Ovary (tissue), 9 donors: ENCODE measurements around the gene SLC25A52. TPM values are rescaled to one million over a fixed set of nuclear protein-coding genes. Genes with fewer than 3 reads are reported as not detected.
"Not testable (repeated sequence)": the region's sequence is repeated elsewhere in the genome, so short reads cannot be mapped to it uniquely, and the experiment has no call there.

ENCODE experiments used
- DNase-seq, 5 donors: peaks; one replicate each; pipeline ENCODE4 v3.0.0-alpha.2; 2019 to 2020
- H3K27ac ChIP-seq, 2 donors: fragments of 200-600 bp; one replicate each; pipeline versions ENCODE4 v1.5.1 to v1.8.0; 2019 to 2022
- H3K27me3 ChIP-seq: fragments of 200-600 bp; one replicate; pipeline ENCODE4 v1.8.0; 2022
- H3K36me3 ChIP-seq: fragments of 200-600 bp; sonication (generic); one replicate; pipeline ENCODE4 v1.5.1; 2019
- H3K4me1 ChIP-seq: one replicate; pipeline ENCODE4 v1.8.1; 2013; ENCODE audit warnings: mild to moderate bottlenecking, moderate library complexity; ENCODE audit not compliant: insufficient read depth
- H3K4me3 ChIP-seq: fragments of 200-600 bp; sonication (generic); one replicate; pipeline ENCODE4 v1.5.1; 2017
- H3K9me3 ChIP-seq, 2 donors: fragments of 200-600 bp in 1 of 2; sonication (generic) in 1 of 2; one replicate each; pipeline versions ENCODE4 v1.5.1 to v1.8.1; 2013 to 2019; ENCODE audit warnings: mild to moderate bottlenecking in 1 of 2, moderate library complexity in 1 of 2
- CTCF ChIP-seq, 3 donors: fragments of 450-650 bp in 2 of 3; fragments of 200-600 bp in 1 of 3; IDR thresholded peaks; one replicate each; pipeline versions ENCODE4 v1.5.1 to v1.8.0; 2016 to 2022; ENCODE audit warnings: antibody characterized with exemption in 3 of 3, mild to moderate bottlenecking in 1 of 3
- EP300 ChIP-seq: sonication (generic); formaldehyde crosslinking; IDR thresholded peaks from one replicate; pipeline ENCODE4 v1.6.1; 2017; ENCODE audit warnings: antibody characterized with exemption
- POLR2A ChIP-seq: fragments of 450-650 bp; IDR thresholded peaks from one replicate; pipeline ENCODE4 v1.6.1; 2017; ENCODE audit warnings: antibody characterized with exemption, mild to moderate bottlenecking, moderate library complexity
- WGBS, 3 donors: extraction: QIAGEN DNeasy Blood & Tissue Kit in 1 of 3; methylation state at CpG; one replicate each; pipeline versions ENCODE4 v1.1.5 to v1.1.7; 2013 to 2017; 5-methylcytosine and 5-hydroxymethylcytosine counted together
- intact Hi-C, 4 donors: fragments of 100-400 bp; cut with DNase I; formaldehyde crosslinking; loops; one replicate each; pipeline versions ENCODE4 v1.11.0 to v1.15.1; 2022 to 2023
- polyA plus RNA-seq, 2 donors: library from polyadenylated mRNA; stranded (reverse); fragments of 200-250 nt in 1 of 2; fragments of 350-450 nt in 1 of 2; fragmentation: Illumina TruSeq in 1 of 2; extraction: RNeasy Lipid Tissue Mini Kit (QIAGEN cat#74804) in 1 of 2; gene quantifications; one replicate each; pipeline ENCODE4 v1.2.3, GENCODE V29; 2013 to 2014
- total RNA-seq, 7 donors: library from RNA; depleted of rRNA in 2 of 7; stranded (reverse); fragments of >200 nt in 2 of 7; fragmentation: NEBNext Ultra II Directional in 3 of 7; extraction: Animal tissue kit (Norgen Biotek cat#: 25700) in 3 of 7; gene quantifications; one replicate each; pipeline versions ENCODE4 v1.1.0 to v1.2.4, GENCODE V29; 2016 to 2023
- donor health status: DM: no; HTN: no; CAD: no; lungs with moderate emphysema.
- donor health status: DM: no; HTN: no; CAD: no.
- donor health status: Bipolar disorder and iron deficiency.
- donor health status: DM: yes; HTN: yes; CAD: no.
- donor health status: DM: no; HTN: no; CAD: no.
- donor health status: DM: yes; HTN: yes; CAD: no.

SLC25A52 gene
- total and polyA plus RNA-seq, 9 donors: not detected

DNA sequence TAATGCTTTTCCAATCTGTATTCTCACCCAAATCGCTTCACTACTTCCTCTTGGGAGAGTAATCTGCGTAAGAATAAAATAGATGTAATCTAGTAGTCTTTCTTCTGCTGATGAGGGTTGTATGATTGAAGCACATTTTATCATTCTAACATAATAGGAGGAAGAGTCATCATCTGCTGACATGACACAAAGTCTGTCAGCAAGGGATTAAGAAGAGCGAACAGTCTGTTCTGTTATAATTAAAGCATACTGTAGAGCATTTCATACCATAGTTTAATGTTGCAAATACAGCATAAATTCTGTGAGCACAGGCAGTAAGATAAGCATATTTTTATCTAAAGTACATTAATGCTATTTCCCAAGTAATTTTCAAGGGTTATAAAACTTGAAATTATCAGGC lies 10.4 kb downstream of the SLC25A52 start:
- TF ChIP-seq CTCF (IDR thresholded peaks at IDR 0.05): no peak
- TF ChIP-seq EP300: no peak
- TF ChIP-seq POLR2A: no peak
- H3K4me3 ChIP-seq: no peak overlapping the region
- no peak overlapping the region for H3K27ac ChIP-seq
- no peaks in the 10 kb centered on the region for H3K9me3 ChIP-seq
- 50 to 58% (median 57%) methylated on average over 3 of the region's 3 CpGs for WGBS, 3 donors
- no peaks in the 10 kb centered on the region for H3K4me1 ChIP-seq
- intact Hi-C loops: no loop called here
- no peaks in the 10 kb centered on the region for H3K36me3 ChIP-seq
- no peaks in the 10 kb centered on the region for H3K27me3 ChIP-seq
- no peak for DNase-seq

GRCh38 chr18:31746396-31746795 lies 14.3 kb downstream of the SLC25A52 start:
- Histone ChIP-seq H3K4me3 (no peak overlapping the region), H3K9me3 (no peaks in the 10 kb centered on the region), H3K27ac (no peak overlapping the region), H3K36me3 (no peaks in the 10 kb centered on the region), H3K4me1 (no peaks in the 10 kb centered on the region), H3K27me3 (no peaks in the 10 kb centered on the region)
- 78 to 90% (median 82%) methylated on average over 4 of the region's 4 CpGs for WGBS, 3 donors
- no peak for TF ChIP-seq EP300
- no peak for TF ChIP-seq CTCF (IDR thresholded peaks at IDR 0.05)
- TF ChIP-seq POLR2A: no peak
- intact Hi-C loops: loop anchor here in 1 of 4 donors (10.0 kb wide), 1 partner anchor 228 kb away; no protein-coding TSS in a partner anchor
- no peak for DNase-seq

DNA sequence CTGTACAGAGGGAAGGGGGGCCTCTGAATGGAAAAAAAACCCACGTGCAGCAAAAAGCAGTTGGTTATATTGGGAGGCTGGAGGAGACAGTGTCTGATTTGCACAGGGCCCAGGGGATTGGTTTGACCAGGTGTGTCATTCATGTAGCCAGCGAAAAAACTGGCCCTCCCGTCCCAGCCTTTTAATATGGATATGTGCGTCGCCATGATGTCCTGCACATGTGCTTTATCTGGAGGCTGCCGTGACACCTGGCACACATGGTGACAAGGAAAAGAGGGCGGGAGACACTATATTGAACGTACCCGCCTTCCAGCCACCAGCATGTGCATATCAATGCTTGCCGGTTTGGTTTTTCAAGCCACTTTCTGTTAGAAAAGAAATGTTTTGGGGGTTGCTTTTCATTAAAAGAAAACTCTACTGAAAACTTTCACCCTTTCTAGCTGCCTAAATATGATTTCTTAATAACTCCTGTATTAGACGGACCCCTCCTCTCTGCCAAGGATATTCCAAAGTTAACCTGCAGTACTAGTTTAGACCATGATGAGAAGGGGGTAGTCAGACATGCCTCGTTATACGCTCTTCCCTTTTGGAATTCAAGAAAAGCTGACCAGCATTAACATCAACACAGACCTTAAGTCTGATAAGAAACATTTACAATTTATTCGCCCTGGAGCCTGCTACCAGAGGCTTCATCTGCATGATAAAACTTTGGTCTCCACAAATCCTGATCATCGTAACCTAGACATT lies 16.2 kb downstream of the SLC25A52 start:
- TF ChIP-seq POLR2A: no peak
- no peak for TF ChIP-seq CTCF (IDR thresholded peaks at IDR 0.05)
- no peak for TF ChIP-seq EP300
- 76 to 80% (median 79%) methylated on average over 15 of the region's 15 CpGs for WGBS, 3 donors
- intact Hi-C loops: loop anchor here in 1 of 4 donors (10.0 kb wide), 1 partner anchor 230 kb away; no protein-coding TSS in a partner anchor
- Histone ChIP-seq H3K9me3 (no peaks in the 10 kb centered on the region), H3K36me3 (no peaks in the 10 kb centered on the region), H3K4me3 (no peak overlapping the region), H3K27ac (no peak overlapping the region), H3K27me3 (no peaks in the 10 kb centered on the region), H3K4me1 (no peaks in the 10 kb centered on the region)
- no peak for DNase-seq

DNA sequence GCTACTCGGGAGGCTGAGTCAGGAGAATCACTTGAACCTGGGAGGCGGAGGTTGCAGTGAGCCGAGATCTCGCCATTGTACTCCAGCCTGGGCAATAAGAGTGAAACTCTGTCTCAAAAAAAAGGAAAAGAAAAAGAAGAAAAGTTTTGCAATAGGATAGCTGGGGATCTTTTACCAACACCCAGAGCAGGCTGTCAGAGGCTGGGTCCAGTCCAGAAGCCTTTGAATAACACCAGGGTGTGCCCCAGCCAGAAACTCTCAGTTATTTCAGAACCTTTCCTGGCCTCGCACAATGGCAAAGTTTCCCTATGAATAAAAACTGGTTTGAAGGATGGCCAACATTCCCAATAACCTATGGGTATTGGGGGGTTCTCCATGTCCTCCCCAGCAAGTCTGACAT lies 17.1 kb downstream of the SLC25A52 start:
- not testable (repeated sequence) for DNase-seq, H3K4me1 ChIP-seq, H3K27ac ChIP-seq, H3K4me3 ChIP-seq, H3K27me3 ChIP-seq, H3K36me3 ChIP-seq, H3K9me3 ChIP-seq
- intact Hi-C loops: loop anchor here in 1 of 4 donors (10.0 kb wide), 1 partner anchor 231 kb away; no protein-coding TSS in a partner anchor
- WGBS, 3 donors: 91 to 94% (median 92%) methylated on average over 5 of the region's 5 CpGs

GRCh38 chr18:31741097-31741735 lies 19.5 kb downstream of the SLC25A52 start:
- Histone ChIP-seq H3K4me3 (no peak overlapping the region), H3K27ac (no peak overlapping the region), H3K27me3 (no peaks in the 10 kb centered on the region), H3K4me1 (no peaks in the 10 kb centered on the region), H3K9me3 (no peaks in the 10 kb centered on the region), H3K36me3 (no peaks in the 10 kb centered on the region)
- peak in 2 of 5 donors; percentile 36 to 46 for DNase-seq
- 56 to 63% (median 59%) methylated on average over 4 of the region's 4 CpGs for WGBS, 3 donors
- TF ChIP-seq POLR2A: no peak
- no peak for TF ChIP-seq EP300
- TF ChIP-seq CTCF (IDR thresholded peaks at IDR 0.05): peak; percentile 26 to 54 (median 52)
- intact Hi-C loops: loop anchor here in 1 of 4 donors (10.0 kb wide), 1 partner anchor 234 kb away; no protein-coding TSS in a partner anchor
